Subcutaneous abdominal adipose tissue (tissue), 5 donors: ENCODE measurements around the gene CDC20.
"Not testable (repeated sequence)": the region's sequence is repeated elsewhere in the genome, so short reads cannot be mapped to it uniquely, and the experiment has no call there.

Experiments
- H3K27ac ChIP-seq: one replicate; pipeline ENCODE4 v1.7.0; 2013; ENCODE audit warnings: low read depth, mild to moderate bottlenecking, inconsistent platforms, low read length, moderate library complexity
- H3K27me3 ChIP-seq, 5 donors: one replicate each; pipeline ENCODE4 v1.7.0; 2013; ENCODE audit warnings: low read length in 5 of 5, inconsistent platforms in 1 of 5; ENCODE audit not compliant: control insufficient read depth in 5 of 5, insufficient read depth in 4 of 5
- H3K36me3 ChIP-seq, 5 donors: one replicate each; pipeline ENCODE4 v1.7.0; 2013; ENCODE audit warnings: low read length in 5 of 5; ENCODE audit not compliant: control insufficient read depth in 5 of 5, insufficient read depth in 5 of 5
- H3K4me1 ChIP-seq, 5 donors: one replicate each; pipeline ENCODE4 v1.7.0; 2013; ENCODE audit warnings: low read length in 5 of 5, mild to moderate bottlenecking in 3 of 5, moderate library complexity in 1 of 5; ENCODE audit not compliant: control insufficient read depth in 5 of 5, insufficient read depth in 5 of 5
- H3K4me3 ChIP-seq, 5 donors: one replicate each; pipeline ENCODE4 v1.7.0; 2013; ENCODE audit warnings: low read length in 5 of 5, low read depth in 1 of 5
- H3K9ac ChIP-seq, 5 donors: one replicate each; pipeline ENCODE4 v1.7.0; 2013; ENCODE audit warnings: low read length in 5 of 5, mild to moderate bottlenecking in 4 of 5, moderate library complexity in 3 of 5
- H3K9me3 ChIP-seq, 5 donors: one replicate each; pipeline ENCODE4 v1.7.0; 2013; ENCODE audit warnings: low read length in 5 of 5; ENCODE audit not compliant: control insufficient read depth in 5 of 5
- donor health status: healthy.
- donor health status: healthy.
- donor health status: healthy.
- donor health status: healthy.
- donor health status: healthy.

CDC20 gene

DNA sequence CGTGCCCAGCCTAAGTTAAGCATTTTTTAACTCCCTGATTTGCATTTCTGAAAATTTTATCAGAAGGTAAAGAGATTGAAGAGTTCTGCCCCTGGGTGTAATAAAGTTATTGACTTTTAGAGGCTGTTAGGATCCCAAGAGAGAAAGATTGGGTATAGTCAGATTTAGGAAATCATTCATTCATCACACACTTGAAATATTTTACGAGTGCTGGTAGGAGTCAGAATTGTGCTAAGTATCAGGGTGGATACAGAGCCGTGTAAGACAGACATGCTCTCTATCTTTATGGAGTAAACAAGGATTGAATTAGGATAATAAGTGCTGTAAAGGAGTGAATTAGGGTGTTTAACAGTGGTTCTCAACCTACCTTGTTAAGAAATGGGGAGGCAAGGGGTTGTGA, 33.9 kb downstream of the CDC20 start:
- no peak overlapping the region for H3K27ac ChIP-seq

DNA sequence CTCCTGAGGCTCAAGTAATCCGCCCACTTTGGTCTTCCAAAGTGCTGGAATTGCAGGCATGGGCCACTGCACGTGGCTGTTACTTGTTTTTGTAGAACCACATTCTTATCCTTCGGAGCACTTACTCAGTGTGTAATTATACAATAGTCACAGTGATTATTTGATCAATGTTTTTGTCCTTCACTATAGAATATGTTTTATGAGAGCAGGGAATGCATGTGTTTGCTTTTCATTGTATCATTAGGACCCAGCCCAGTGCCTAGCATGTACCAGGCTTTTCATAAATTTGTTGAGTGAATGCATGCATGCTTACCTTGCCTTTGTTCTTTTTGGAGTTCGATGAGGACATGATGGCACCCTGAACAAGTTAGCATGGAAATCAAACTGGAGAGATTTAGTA, 36.7 kb downstream of the CDC20 start:
- H3K9ac ChIP-seq: no peak overlapping the region
- H3K4me1 ChIP-seq: peaks cover 0 to 9% (median 6%) of the 10 kb centered on the region in 5 donors
- peaks cover 3 to 30% (median 19%) of the 10 kb centered on the region in 5 donors for H3K36me3 ChIP-seq
- H3K27me3 ChIP-seq: no peaks in the 10 kb centered on the region
- H3K9me3 ChIP-seq: no peaks in the 10 kb centered on the region
- H3K4me3 ChIP-seq: no peak overlapping the region
- H3K27ac ChIP-seq: no peak overlapping the region

More for the DNA sequence above, 33.9 kb downstream of the CDC20 start:
- Histone ChIP-seq H3K9me3 (no peaks in the 10 kb centered on the region), H3K36me3 (peaks cover 0 to 30% (median 19%) of the 10 kb centered on the region in 5 donors), H3K4me3 (no peak overlapping the region), H3K27me3 (no peaks in the 10 kb centered on the region), H3K4me1 (peaks cover 9 to 31% (median 30%) of the 10 kb centered on the region in 5 donors), H3K9ac (no peak overlapping the region)

DNA sequence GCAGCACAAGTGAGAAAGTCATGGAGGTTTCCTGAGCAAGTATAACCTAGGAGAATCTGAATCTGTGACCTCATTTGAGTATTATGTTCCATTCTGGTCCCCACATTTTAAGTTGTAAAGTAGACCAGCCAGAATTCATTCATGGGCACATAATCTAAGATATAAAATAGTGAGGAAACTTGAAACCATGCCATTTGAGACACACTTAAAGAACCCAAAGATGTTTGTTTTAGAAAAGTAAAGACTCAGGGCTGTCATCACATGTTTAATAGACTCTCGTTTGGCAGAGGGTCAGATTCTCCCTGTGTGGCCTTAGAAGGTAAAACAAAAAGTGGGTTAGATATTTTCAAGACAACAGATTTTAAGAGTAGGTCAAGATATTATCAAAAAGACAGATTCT, 37.3 kb downstream of the CDC20 start:
- no peak overlapping the region for H3K27ac ChIP-seq
- H3K36me3 ChIP-seq: peaks cover 3 to 30% (median 19%) of the 10 kb centered on the region in 5 donors
- peaks cover 0 to 4% (median 1%) of the 10 kb centered on the region in 5 donors for H3K4me1 ChIP-seq
- H3K4me3 ChIP-seq: no peak overlapping the region
- no peaks in the 10 kb centered on the region for H3K9me3 ChIP-seq
- H3K9ac ChIP-seq: no peak overlapping the region
- no peaks in the 10 kb centered on the region for H3K27me3 ChIP-seq

- Histone ChIP-seq H3K36me3 (peaks cover 8 to 33% (median 21%) of the 10 kb centered on the region in 5 donors), H3K27ac (no peak overlapping the region), H3K9me3 (no peaks in the 10 kb centered on the region), H3K4me1 (peaks cover 0 to 5% (median 0%) of the 10 kb centered on the region in 5 donors), H3K9ac (no peak overlapping the region), H3K4me3 (no peak overlapping the region), H3K27me3 (no peaks in the 10 kb centered on the region)
Measured at GRCh38 chr1:43398227-43398626, 39.4 kb downstream of the CDC20 start.

DNA sequence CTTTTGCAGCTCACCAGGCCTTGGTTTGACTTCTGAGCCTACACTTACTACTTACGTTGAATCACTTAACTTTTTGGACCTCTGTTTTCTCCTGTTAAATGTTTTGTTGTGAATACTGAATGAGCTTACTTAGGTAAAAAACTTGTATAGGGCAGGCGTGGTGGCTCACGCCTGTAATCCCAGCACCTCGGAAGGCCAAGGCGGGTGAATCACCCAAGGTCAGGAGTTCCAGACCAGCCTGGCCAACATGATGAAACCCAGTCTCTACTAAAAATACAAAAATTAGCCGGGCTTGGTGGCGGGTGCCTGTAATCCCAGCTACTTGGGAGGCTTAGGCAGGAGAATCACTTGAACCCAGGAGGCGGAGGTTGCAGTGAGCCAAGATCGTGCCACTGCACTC, 41.7 kb downstream of the CDC20 start:
- not testable (repeated sequence) for H3K9ac ChIP-seq, H3K27me3 ChIP-seq, H3K4me3 ChIP-seq, H3K9me3 ChIP-seq, H3K4me1 ChIP-seq, H3K27ac ChIP-seq
- H3K36me3 ChIP-seq: peaks cover 18 to 39% (median 29%) of the 10 kb centered on the region in 5 donors

DNA sequence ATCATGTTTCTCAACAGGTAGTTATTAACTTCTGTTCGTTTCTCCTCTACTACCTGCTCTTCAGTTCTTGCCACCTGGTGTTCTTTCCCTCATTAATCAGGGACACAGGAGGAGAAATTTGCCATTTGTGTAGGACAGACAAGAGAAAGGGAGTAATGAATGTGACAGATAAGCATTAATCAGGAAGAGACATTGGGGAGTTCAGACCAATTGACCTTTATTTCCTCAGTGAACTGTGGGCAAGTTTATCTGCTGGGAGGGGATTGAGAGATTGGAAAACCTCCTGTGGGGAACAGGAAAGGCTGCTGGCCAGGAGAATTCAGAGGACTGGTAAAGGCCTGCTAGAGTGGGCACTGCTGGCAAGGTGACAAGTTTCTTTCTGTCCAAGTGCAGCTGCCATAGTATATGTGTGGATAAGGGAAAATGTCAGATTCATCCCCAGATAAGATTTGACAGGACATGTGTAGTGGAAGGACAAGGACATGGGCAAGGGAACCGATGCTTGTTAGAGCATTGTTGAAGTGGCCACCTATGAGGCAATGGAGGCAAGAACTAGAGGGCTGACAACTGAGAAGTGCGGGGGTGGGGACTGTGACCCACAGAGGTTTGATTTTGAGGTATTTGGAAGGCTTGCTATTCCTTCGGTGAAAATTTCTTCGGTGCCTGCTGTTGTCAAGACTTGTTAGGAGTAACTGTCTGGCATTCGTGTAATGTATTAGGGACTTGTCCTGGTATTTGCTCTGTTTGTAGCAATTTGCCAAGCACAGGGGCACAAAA, 43.5 kb downstream of the CDC20 start:
- Histone ChIP-seq H3K9me3 (no peaks in the 10 kb centered on the region), H3K36me3 (peaks cover 11 to 41% (median 39%) of the 10 kb centered on the region in 5 donors), H3K9ac (no peak overlapping the region), H3K27ac (no peak overlapping the region), H3K27me3 (no peaks in the 10 kb centered on the region), H3K4me3 (no peak overlapping the region), H3K4me1 (peaks cover 0 to 10% (median 0%) of the 10 kb centered on the region in 5 donors)

DNA sequence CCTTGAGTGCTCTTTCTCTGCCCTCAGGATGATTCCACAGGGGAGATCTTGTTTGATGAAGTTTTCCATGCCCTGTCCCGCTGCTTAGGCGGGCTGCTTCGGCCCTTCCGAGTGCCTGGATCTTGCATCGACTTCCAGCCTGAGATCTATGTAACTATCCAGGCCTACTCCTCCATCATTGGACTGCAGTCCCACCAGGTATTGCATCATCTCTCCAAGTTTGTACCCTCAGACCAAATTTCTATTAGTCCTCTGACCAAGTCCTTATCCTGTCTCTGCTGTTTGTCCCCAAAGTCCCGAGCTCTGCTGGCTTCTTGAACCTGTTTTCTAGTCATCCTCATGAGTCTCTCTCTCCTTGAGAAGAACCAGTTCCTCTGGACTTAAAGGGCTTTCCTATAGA, 45.6 kb downstream of the CDC20 start:
- Histone ChIP-seq H3K4me3 (no peak overlapping the region), H3K9me3 (no peaks in the 10 kb centered on the region), H3K4me1 (peaks cover 0 to 10% (median 0%) of the 10 kb centered on the region in 5 donors), H3K36me3 (peaks cover 16 to 58% (median 52%) of the 10 kb centered on the region in 5 donors), H3K27ac (no peak overlapping the region), H3K9ac (no peak overlapping the region), H3K27me3 (no peaks in the 10 kb centered on the region)

DNA sequence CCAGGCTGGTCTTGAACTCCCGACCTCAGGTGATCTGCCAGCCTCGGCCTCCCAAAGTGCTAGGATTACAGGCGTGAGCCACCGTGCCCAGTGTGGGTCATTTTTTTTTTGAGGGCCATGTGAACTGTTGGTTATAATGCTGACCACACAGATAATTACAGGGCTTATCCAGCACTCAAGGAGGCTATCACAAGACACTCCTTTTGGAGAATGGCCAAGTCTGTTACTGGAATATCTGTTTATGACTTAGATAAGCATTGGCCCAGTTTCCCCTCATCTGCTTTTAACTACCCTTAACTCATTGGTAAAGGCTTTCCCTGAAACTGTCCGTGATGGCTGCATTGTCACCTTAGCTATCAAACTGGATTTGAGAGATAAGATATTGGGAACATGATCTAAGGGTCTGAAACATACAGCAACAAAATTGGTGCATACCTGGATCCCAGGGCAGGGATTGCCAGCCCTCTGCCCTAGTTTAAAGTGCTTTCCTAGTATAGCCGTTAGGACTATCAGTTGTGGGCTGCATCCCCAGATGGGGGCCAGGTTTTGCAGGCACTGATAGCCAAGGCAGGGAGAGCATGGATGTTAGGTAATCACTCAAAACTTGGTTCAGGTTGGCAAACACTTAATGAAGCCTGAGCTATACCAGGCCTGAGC, 46.6 kb downstream of the CDC20 start:
- H3K9me3 ChIP-seq: no peaks in the 10 kb centered on the region
- H3K27ac ChIP-seq: no peak overlapping the region
- peaks cover 0 to 10% (median 0%) of the 10 kb centered on the region in 5 donors for H3K4me1 ChIP-seq
- H3K4me3 ChIP-seq: no peak overlapping the region
- peaks cover 18 to 59% (median 49%) of the 10 kb centered on the region in 5 donors for H3K36me3 ChIP-seq
- no peak overlapping the region for H3K9ac ChIP-seq
- no peaks in the 10 kb centered on the region for H3K27me3 ChIP-seq

DNA sequence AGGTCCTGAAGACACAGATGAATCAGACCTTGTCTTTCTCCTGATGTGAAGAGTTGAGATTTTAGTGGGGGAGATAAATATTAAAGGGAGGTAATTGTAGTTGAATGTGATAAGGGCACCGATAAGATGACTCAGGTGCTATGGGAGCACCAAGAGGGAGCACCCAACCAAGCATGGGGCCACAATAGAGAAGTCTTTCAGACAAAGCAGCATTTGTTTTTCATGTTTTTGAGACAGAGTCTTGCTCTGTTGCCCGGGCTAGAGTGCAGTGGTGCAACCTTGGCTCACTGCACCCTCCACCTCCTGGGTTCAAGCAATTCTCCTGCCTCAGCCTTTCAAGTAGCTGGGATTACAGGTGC, 47.1 kb downstream of the CDC20 start:
- H3K36me3 ChIP-seq: peaks cover 18 to 60% (median 49%) of the 10 kb centered on the region in 5 donors
- peaks cover 0 to 10% (median 0%) of the 10 kb centered on the region in 5 donors for H3K4me1 ChIP-seq
- no peak overlapping the region for H3K27ac ChIP-seq
- no peak overlapping the region for H3K9ac ChIP-seq
- no peaks in the 10 kb centered on the region for H3K9me3 ChIP-seq
- H3K4me3 ChIP-seq: no peak overlapping the region
- H3K27me3 ChIP-seq: no peaks in the 10 kb centered on the region

DNA sequence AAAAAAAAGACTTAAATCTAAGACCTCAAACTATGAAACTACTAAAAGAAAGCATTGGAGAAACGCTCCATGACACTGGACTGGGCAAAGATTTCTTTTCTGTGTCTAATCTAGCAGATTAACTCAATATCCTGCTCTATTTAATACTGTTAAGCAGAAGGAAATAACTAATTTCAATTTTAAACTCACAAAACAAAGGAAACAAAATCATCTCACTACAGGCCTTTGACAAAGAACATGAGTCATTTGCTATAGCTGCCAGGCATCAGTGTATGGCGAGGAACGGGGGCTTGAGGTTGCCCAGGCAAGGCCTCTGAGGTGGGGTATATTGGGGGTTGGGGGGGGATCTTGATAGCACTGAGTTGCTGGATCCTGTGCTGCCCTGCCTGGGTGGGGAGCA, 51.8 kb downstream of the CDC20 start:
- Histone ChIP-seq H3K4me1 (peaks cover 0 to under 1% (median 0%) of the 10 kb centered on the region in 5 donors), H3K9ac (no peak overlapping the region), H3K27ac (no peak overlapping the region), H3K36me3 (peaks cover 14 to 54% (median 38%) of the 10 kb centered on the region in 5 donors), H3K4me3 (no peak overlapping the region), H3K9me3 (no peaks in the 10 kb centered on the region), H3K27me3 (no peaks in the 10 kb centered on the region)
